ENCODE data around the gene CFAP77.

The CFAP77 gene

GRCh38 chr9:132499251-132499650, 89.2 kb downstream of the CFAP77 start:
- TF ChIP-seq CTCF (IDR thresholded peaks at IDR 0.05; ENCODE audit: unreplicated experiment in 3 of 3): no peak
- Mint-ChIP-seq H3K27ac (no peak overlapping the region), H3K4me3 (no peak overlapping the region)

GRCh38 chr9:132500193-132500592, 90.2 kb downstream of the CFAP77 start:
- Mint-ChIP-seq H3K27me3 (ENCODE audit: low read depth) (peaks cover 47% of the 10 kb centered on the region), H3K36me3 (ENCODE audit: low read depth) (no peaks in the 10 kb centered on the region), H3K4me3 (no peak overlapping the region), H3K9me3 (no peaks in the 10 kb centered on the region), H3K4me1 (no peaks in the 10 kb centered on the region), H3K27ac (no peak overlapping the region)
- TF ChIP-seq CTCF (IDR thresholded peaks at IDR 0.05; ENCODE audit: unreplicated experiment in 3 of 3): no peak

More at GRCh38 chr9:132499251-132499650, 89.2 kb downstream of the CFAP77 start:
- H3K27me3 Mint-ChIP-seq (ENCODE audit: low read depth): peaks cover 38% of the 10 kb centered on the region
- peaks cover under 1% of the 10 kb centered on the region for H3K36me3 Mint-ChIP-seq (ENCODE audit: low read depth)
- H3K9me3 Mint-ChIP-seq: peaks cover under 1% of the 10 kb centered on the region
- H3K4me1 Mint-ChIP-seq: no peaks in the 10 kb centered on the region

GRCh38 chr9:132502480-132502879, 92.5 kb downstream of the CFAP77 start:
- TF ChIP-seq CTCF (IDR thresholded peaks at IDR 0.05; ENCODE audit: unreplicated experiment in 3 of 3): no peak
- H3K27me3 Mint-ChIP-seq (ENCODE audit: low read depth): peaks cover 65% of the 10 kb centered on the region

GRCh38 chr9:132503116-132503515, 93.1 kb downstream of the CFAP77 start:
- no peak overlapping the region for H3K27ac Mint-ChIP-seq
- peaks cover 6% of the 10 kb centered on the region for H3K4me1 Mint-ChIP-seq
- H3K27me3 Mint-ChIP-seq (ENCODE audit: low read depth): peaks cover 71% of the 10 kb centered on the region
- H3K9me3 Mint-ChIP-seq: no peaks in the 10 kb centered on the region
- no peaks in the 10 kb centered on the region for H3K36me3 Mint-ChIP-seq (ENCODE audit: low read depth)
- no peak overlapping the region for H3K4me3 Mint-ChIP-seq
- TF ChIP-seq CTCF (IDR thresholded peaks at IDR 0.05; ENCODE audit: unreplicated experiment in 3 of 3): no peak

More at GRCh38 chr9:132502480-132502879, 92.5 kb downstream of the CFAP77 start:
- no peaks in the 10 kb centered on the region for H3K4me1 Mint-ChIP-seq
- H3K36me3 Mint-ChIP-seq (ENCODE audit: low read depth): no peaks in the 10 kb centered on the region
- no peak overlapping the region for H3K4me3 Mint-ChIP-seq
- H3K27ac Mint-ChIP-seq: no peak overlapping the region
- H3K9me3 Mint-ChIP-seq: no peaks in the 10 kb centered on the region

- H3K27me3 Mint-ChIP-seq (ENCODE audit: low read depth): peaks cover 74% of the 10 kb centered on the region
- H3K27ac Mint-ChIP-seq: no peak overlapping the region
- H3K36me3 Mint-ChIP-seq (ENCODE audit: low read depth): no peaks in the 10 kb centered on the region
- no peak for TF ChIP-seq CTCF (IDR thresholded peaks at IDR 0.05; ENCODE audit: unreplicated experiment in 3 of 3)
- H3K9me3 Mint-ChIP-seq: no peaks in the 10 kb centered on the region
- H3K4me3 Mint-ChIP-seq: no peak overlapping the region
- H3K4me1 Mint-ChIP-seq: peaks cover 8% of the 10 kb centered on the region
These were observed 94.5 kb downstream of the CFAP77 start for GRCh38 chr9:132504488-132504887.

GRCh38 chr9:132505991-132506655, 96.1 kb downstream of the CFAP77 start:
- Mint-ChIP-seq H3K27me3 (ENCODE audit: low read depth) (peaks cover 69% of the 10 kb centered on the region), H3K9me3 (no peaks in the 10 kb centered on the region), H3K27ac (no peak overlapping the region), H3K4me1 (peaks cover 20% of the 10 kb centered on the region), H3K36me3 (ENCODE audit: low read depth) (no peaks in the 10 kb centered on the region), H3K4me3 (no peak overlapping the region)
- no peak for TF ChIP-seq CTCF (IDR thresholded peaks at IDR 0.05; ENCODE audit: unreplicated experiment in 3 of 3)
